K562 (cell line): ENCODE results near the gene ZAP70. TPM values are rescaled to one million over a fixed set of nuclear protein-coding genes. Genes with fewer than 3 reads are reported as not detected.
"Not testable (repeated sequence)": the region's sequence is repeated elsewhere in the genome, so short reads cannot be mapped to it uniquely, and the experiment has no call there.

Experiments
- ATAC-seq: fragments of 200-7000 bp; cut with Tn5 transposase; 3 replicates; pipeline ENCODE4 v1.9.1; 2020; ENCODE audit warnings: moderate library complexity
- BruUV-seq: library from RNA; stranded (reverse); fragments of 400-500 nt; replicated peaks from 2 replicates; lab custom pipeline; 2021; lab: Mats Ljungman, UMichigan
- CTCF ChIA-PET: fragments of 300-600 bp; formaldehyde crosslinking; extraction: SDS; loops from one replicate; lab custom pipeline; 2021; ENCODE audit warnings: low intra/inter-chr PET ratio; lab: Yijun Ruan, JAX
- POLR2A ChIA-PET: fragments of 300-600, 350-650 bp; sonication (Branson Sonifier 250); formaldehyde crosslinking; extraction: SDS; loops from one replicate; lab custom pipeline; 2021; ENCODE audit warnings: antibody characterized with exemption, inconsistent platforms; lab: Yijun Ruan, JAX
- DNase-seq, 4 experiments: peaks; one replicate each; pipeline versions ENCODE4 v3.0.0 to v3.0.0-alpha.2; 2011 to 2018; ENCODE audit warnings: low spot score in 3 of 4, mixed read lengths in 3 of 4; ENCODE audit errors: extremely low read depth in 1 of 4
- FAIRE-seq: peaks from 2 replicates; lab custom pipeline; 2011; peaks lifted over from hg19 to GRCh38; lab: Jason Lieb, UNC
- H2AFZ ChIP-seq: 2 replicates; pipeline ENCODE4 v1.6.0; 2011; ENCODE audit warnings: low read depth, low read length, control low read depth, inconsistent platforms
- H3K27ac ChIP-seq: fragments of 200-600 bp; 3 replicates; pipeline ENCODE4 v1.8.0; 2011; ENCODE audit warnings: low read depth, mild to moderate bottlenecking, control low read depth, inconsistent platforms, low read length, moderate library complexity, mixed read lengths; ENCODE audit errors: extremely low read depth
- H3K27me3 ChIP-seq, 2 experiments: fragments of 300-600 bp in 1 of 2; 2 replicates in 1 of 2; 3 replicates in 1 of 2; pipeline versions ENCODE4 v1.6.0 to v1.8.0; 2011; ENCODE audit warnings: inconsistent platforms in 2 of 2, low read length in 2 of 2, mild to moderate bottlenecking in 1 of 2, mixed read lengths in 1 of 2, moderate library complexity in 1 of 2; ENCODE audit not compliant: control insufficient read depth in 2 of 2, insufficient read depth in 2 of 2
- H3K36me3 ChIP-seq: fragments of 300-600 bp; 3 replicates; pipeline ENCODE4 v1.8.0; 2011; ENCODE audit warnings: mild to moderate bottlenecking, low read length, inconsistent platforms; ENCODE audit not compliant: control insufficient read depth, insufficient read depth
- H3K4me1 ChIP-seq, 2 experiments: fragments of 200-600 bp in 1 of 2; replicated peaks in 1 of 2; 2 replicates in 1 of 2; 3 replicates in 1 of 2; pipeline versions ENCODE4 v1.5.1 to v1.8.0; 2011; ENCODE audit warnings: inconsistent platforms in 2 of 2, low read length in 2 of 2, mild to moderate bottlenecking in 1 of 2, mixed read lengths in 1 of 2, moderate library complexity in 1 of 2; ENCODE audit not compliant: control insufficient read depth in 2 of 2, insufficient read depth in 2 of 2
- H3K4me2 ChIP-seq: 2 replicates; pipeline ENCODE4 v1.6.1; 2011; ENCODE audit warnings: low read length, control low read depth, inconsistent platforms, mixed read lengths; ENCODE audit not compliant: insufficient read depth
- H3K4me3 ChIP-seq: fragments of 200-600 bp; sonication (generic), shearing (Covaris generic); 2 replicates; pipeline ENCODE4 v1.5.1; 2016; ENCODE audit warnings: control low read depth, inconsistent platforms
- H3K79me2 ChIP-seq: fragments of 200-600 bp; 3 replicates; pipeline ENCODE4 v1.8.0; 2011; ENCODE audit warnings: low read length, inconsistent platforms; ENCODE audit not compliant: control insufficient read depth, insufficient read depth
- H3K9ac ChIP-seq, 2 experiments: 2 replicates each; pipeline versions ENCODE4 v1.6.0 to v1.6.1; 2011; ENCODE audit warnings: low read depth in 2 of 2, low read length in 2 of 2, control low read depth in 1 of 2, inconsistent platforms in 1 of 2, mild to moderate bottlenecking in 1 of 2, mixed read lengths in 1 of 2; ENCODE audit not compliant: insufficient read depth in 1 of 2
- H3K9me1 ChIP-seq: one replicate; pipeline ENCODE4 v1.6.0; 2011; ENCODE audit warnings: inconsistent platforms, mild to moderate bottlenecking, low read length, moderate library complexity; ENCODE audit not compliant: control insufficient read depth, insufficient read depth
- H3K9me3 ChIP-seq: replicated peaks from 2 replicates; pipeline ENCODE4 v1.5.1; 2011; ENCODE audit warnings: low read depth, low read length, inconsistent platforms; ENCODE audit not compliant: control insufficient read depth, insufficient read depth
- H4K20me1 ChIP-seq: replicated peaks from 2 replicates; pipeline ENCODE4 v1.6.1; 2011; ENCODE audit warnings: low read length, inconsistent platforms, mixed read lengths; ENCODE audit not compliant: control insufficient read depth, insufficient read depth
- ATF3 ChIP-seq, 2 experiments: fragments of 450-650 bp in 1 of 2; sonication (generic) in 1 of 2; formaldehyde crosslinking in 1 of 2; IDR thresholded peaks in 1 of 2; conservative IDR thresholded peaks in 1 of 2; 2 replicates each; pipeline versions ENCODE4 v1.6.1 to v1.8.1; 2016 to 2023; ENCODE audit warnings: mild to moderate bottlenecking in 2 of 2, moderate library complexity in 2 of 2, inconsistent platforms in 1 of 2, missing genetic modification reagents in 1 of 2
- PHB2 ChIP-seq: fragments of 450-650 bp; IDR thresholded peaks from 2 replicates; pipeline ENCODE4 v1.6.1; 2017; ENCODE audit warnings: low read depth
- ZNF407 ChIP-seq: fragments of 450-650 bp; IDR thresholded peaks from 2 replicates; pipeline ENCODE4 v1.6.1; 2016; ENCODE audit warnings: low read depth
- WGBS: fragments of 100-300 bp; shearing (Covaris generic); methylation state at CpG from one replicate; pipeline ENCODE4 v1.1.6; 2016; ENCODE audit warnings: low coverage, mixed read lengths; ENCODE audit not compliant: insufficient coverage; ENCODE audit errors: missing lambda C conversion rate; 5-methylcytosine and 5-hydroxymethylcytosine counted together
- in situ Hi-C: fragments of 300-500 bp; cut with MboI; formaldehyde crosslinking; loops from 4 replicates; pipeline ENCODE4 v1.15.0; 2018; ENCODE audit warnings: inconsistent platforms, mixed read lengths
- intact Hi-C: fragments of 100-400 bp; cut with micrococcal nuclease; formaldehyde crosslinking; loops from 2 replicates; pipeline ENCODE4 v1.14.2; 2022
- polyA plus RNA-seq, 8 experiments: library from polyadenylated mRNA; depleted of rRNA in 4 of 8; stranded (reverse) in 5 of 8; unstranded in 3 of 8; fragments of >200 nt; fragmentation: Nextera tagmentation in 2 of 8; fragmentation: Illumina TruSeq in 1 of 8; extraction: Ambion mirVana in 2 of 8; extraction: Trizol in 1 of 8; gene quantifications; 2 replicates each; pipeline versions ENCODE4 v1.2.1 to v1.2.3, GENCODE V29; 2011 to 2014; ENCODE audit warnings: inconsistent platforms in 1 of 8, missing spikeins in 1 of 8
- total RNA-seq, 7 experiments: library from RNA; depleted of rRNA in 6 of 7; stranded (reverse); fragments of >200 nt in 6 of 7; fragmentation: Illumina TruSeq in 2 of 7; extraction: Trizol in 2 of 7; gene quantifications; 2 replicates each; pipeline versions ENCODE4 v1.2.1 to v1.2.3, GENCODE V29; 2011 to 2021; ENCODE audit warnings: low replicate concordance in 1 of 7

Gene ZAP70
- total and polyA plus RNA-seq, 9 of the 15 experiments (the other 6 are each of a cell fraction or from before 2014, with no cell fraction given), result 0.06 to 0.80 (median 0.21) TPM; not detected in 1

GRCh38 chr2:97687235-97687634 lies 26.1 kb upstream of the ZAP70 start:
- DNase-seq, H3K9ac ChIP-seq, H3K27ac ChIP-seq, FAIRE-seq, H3K4me3 ChIP-seq, H3K79me2 ChIP-seq, H3K27me3 ChIP-seq, in situ Hi-C loops, H3K9me1 ChIP-seq, H3K4me1 ChIP-seq, H4K20me1 ChIP-seq, H3K36me3 ChIP-seq, ATAC-seq, CTCF ChIA-PET, BruUV-seq, H3K9me3 ChIP-seq, H2AFZ ChIP-seq, intact Hi-C loops, H3K4me2 ChIP-seq: not testable (repeated sequence)
- WGBS, result 50% methylated on average over 2 of the region's 3 CpGs
- POLR2A ChIA-PET, result interaction anchor here (0.7 to 1.0 kb wide), 3 partner anchors 24 to 328 kb away, joined by 3 read pairs; partner anchors contain the start of gene COX5B

DNA sequence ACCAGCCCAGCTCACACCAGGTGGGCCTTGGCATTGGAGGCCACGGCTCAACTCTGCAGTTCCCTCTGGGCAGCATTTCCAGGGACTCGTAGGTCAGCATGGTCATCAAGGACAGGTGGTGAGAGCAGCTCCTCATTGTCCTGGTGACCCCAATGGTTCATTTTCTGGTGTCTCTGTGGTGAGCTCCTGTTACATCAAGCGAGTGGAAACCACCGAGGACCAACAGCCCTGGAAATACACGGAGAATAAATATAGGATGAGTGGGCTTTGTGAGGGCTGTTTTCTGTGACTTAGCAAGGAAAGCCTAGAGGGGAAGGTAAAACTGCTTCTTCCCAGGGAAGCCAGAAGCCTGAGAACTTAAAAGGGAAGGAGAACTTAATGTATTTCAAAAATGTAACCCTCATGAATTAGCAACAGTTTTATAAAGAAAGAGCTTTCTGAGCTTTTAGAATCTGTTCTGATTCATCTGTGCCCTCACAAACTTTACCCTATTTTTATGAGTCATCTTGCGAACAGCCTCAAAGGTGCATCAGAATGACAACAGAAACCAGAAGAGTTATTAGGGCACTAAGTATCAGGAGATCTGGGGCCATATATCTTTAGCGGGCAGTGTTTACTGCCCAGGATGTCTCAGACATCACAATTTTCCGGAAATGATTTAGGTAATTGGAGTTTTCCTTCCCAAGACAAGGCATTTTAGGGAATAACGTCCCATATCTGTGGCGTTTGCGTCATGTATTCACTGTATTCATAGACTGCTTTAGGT lies 25.1 kb upstream of the ZAP70 start:
- H3K36me3 ChIP-seq, result no peaks in the 10 kb centered on the region
- DNase-seq (no peak), ATAC-seq (no peak), FAIRE-seq (no peak)
- intact Hi-C loops, result no loop called here
- no peaks in the 10 kb centered on the region for H3K27me3 ChIP-seq
- no peak overlapping the region for H3K27ac ChIP-seq
- CTCF ChIA-PET, result no interaction called here
- 28% methylated on average over 11 of the region's 11 CpGs for WGBS
- peaks cover 0 to 3% of the 10 kb centered on the region in 2 experiments; a peak in 1 of 5 replicates for H3K4me1 ChIP-seq
- no peaks in the 10 kb centered on the region for H4K20me1 ChIP-seq
- no peak for TF ChIP-seq PHB2
- no peak for TF ChIP-seq ZNF407
- peak; percentile 22; the same call in 1 of the 2 replicates for TF ChIP-seq ATF3 (IDR thresholded peaks at IDR 0.05)
- no peak for TF ChIP-seq ATF3 (CRISPR knock-in tag; conservative IDR thresholded peaks at IDR 0.05)
- no TSS peak for BruUV-seq
- H3K4me2 ChIP-seq, result no peak overlapping the region
- H3K79me2 ChIP-seq, result no peaks in the 10 kb centered on the region
- H3K9me1 ChIP-seq, result no peaks in the 10 kb centered on the region
- H3K4me3 ChIP-seq, result no peak overlapping the region
- H3K9me3 ChIP-seq, result no peaks in the 10 kb centered on the region
- POLR2A ChIA-PET, result no interaction called here
- peak overlapping the region; percentile 43; the same call in 1 of the 2 replicates for H2AFZ ChIP-seq
- in situ Hi-C loops, result no loop called here
- no peak overlapping the region for H3K9ac ChIP-seq
